HCT116 (cell line): ENCODE measurements around the gene FMN2.

ENCODE experiments used
- CTCF ChIP-seq, 3 experiments: fragments of 200-600 bp in 1 of 3; sonication (generic) in 1 of 3; IDR thresholded peaks in 2 of 3; conservative IDR thresholded peaks in 1 of 3; 2 replicates each; pipeline ENCODE4 v1.5.1; 2012 to 2017; ENCODE audit warnings: low read depth in 2 of 3, low read length in 2 of 3, antibody characterized with exemption in 1 of 3, borderline replicate concordance in 1 of 3, control low read depth in 1 of 3, mild to moderate bottlenecking in 1 of 3, mixed read lengths in 1 of 3, mixed run types in 1 of 3, moderate library complexity in 1 of 3; ENCODE audit not compliant: insufficient read depth in 1 of 3
- EZH2 ChIP-seq: fragments of 200-600 bp; sonication (generic); IDR thresholded peaks from 2 replicates; pipeline ENCODE4 v1.6.1; 2017; ENCODE audit warnings: antibody characterized with exemption, mixed run types
- POLR2A ChIP-seq: IDR thresholded peaks from 2 replicates; pipeline ENCODE4 v1.7.0; 2011; ENCODE audit warnings: borderline replicate concordance; ENCODE audit not compliant: insufficient read depth, insufficient read length; ENCODE audit errors: extremely low read depth
- REST ChIP-seq: IDR thresholded peaks from 2 replicates; pipeline ENCODE4 v1.6.1; 2012; ENCODE audit warnings: low read depth
- TCF7L2 ChIP-seq: IDR thresholded peaks from 2 replicates; pipeline ENCODE4 v1.7.0; 2011; ENCODE audit warnings: borderline replicate concordance, inconsistent platforms; ENCODE audit not compliant: insufficient read depth, insufficient read length; ENCODE audit errors: extremely low read depth
- YY1 ChIP-seq: IDR thresholded peaks from 2 replicates; pipeline ENCODE4 v1.6.1; 2011; ENCODE audit warnings: low read length, low read depth, moderate library complexity, mild to moderate bottlenecking; ENCODE audit not compliant: insufficient replicate concordance; ENCODE audit errors: extremely low read depth
- TF ChIP-seq, protein P1 (sequence below): IDR thresholded peaks from 2 replicates; pipeline ENCODE4 v1.6.1; 2012

GRCh38 chr1:240280560-240281322 is 189.1 kb downstream of the FMN2 start:
- TF ChIP-seq EZH2: no peak
- no peak for TF ChIP-seq CTCF (IDR thresholded peaks at IDR 0.05 in 2 of 3, conservative IDR thresholded peaks at IDR 0.05 in 1 of 3; ENCODE audit: borderline replicate concordance in 1 of 3, insufficient read depth in 1 of 3, low read depth in 2 of 3, low read length in 2 of 3)
- TF ChIP-seq TCF7L2: no peak
- no peak for TF ChIP-seq POLR2A
- TF ChIP-seq REST: no peak
- TF ChIP-seq, protein P1, sequence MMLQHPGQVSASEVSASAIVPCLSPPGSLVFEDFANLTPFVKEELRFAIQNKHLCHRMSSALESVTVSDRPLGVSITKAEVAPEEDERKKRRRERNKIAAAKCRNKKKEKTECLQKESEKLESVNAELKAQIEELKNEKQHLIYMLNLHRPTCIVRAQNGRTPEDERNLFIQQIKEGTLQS: no peak
- TF ChIP-seq YY1: no peak
